A204.1 (cell line): Measurements from ENCODE around the gene TAGLN2.
"Not testable (repeated sequence)": the region's sequence is repeated elsewhere in the genome, so short reads cannot be mapped to it uniquely, and the experiment has no call there.

Source experiments
- FAIRE-seq: peaks from 2 replicates; lab custom pipeline; 2012; peaks lifted over from hg19 to GRCh38; lab: Jason Lieb, UNC

Gene TAGLN2

GRCh38 chr1:159921251-159921650 lies 4.1 kb downstream of the TAGLN2 start:
- no peak for FAIRE-seq

- FAIRE-seq = no peak
These were observed 4.7 kb downstream of the TAGLN2 start for GRCh38 chr1:159920651-159921050.

GRCh38 chr1:159920202-159920601 lies 5.1 kb downstream of the TAGLN2 start:
- no peak for FAIRE-seq

- no peak for FAIRE-seq
These were observed 6.0 kb downstream of the TAGLN2 start for GRCh38 chr1:159919236-159919865.

GRCh38 chr1:159918352-159919200 lies 6.7 kb downstream of the TAGLN2 start:
- no peak for FAIRE-seq

- FAIRE-seq = no peak
These were observed 7.6 kb downstream of the TAGLN2 start for GRCh38 chr1:159917533-159918351.

- no peak for FAIRE-seq
These were observed 8.9 kb downstream of the TAGLN2 start for GRCh38 chr1:159916242-159917051.

- FAIRE-seq = no peak
These were observed 9.6 kb downstream of the TAGLN2 start for GRCh38 chr1:159915571-159916241.

GRCh38 chr1:159914252-159915018 lies 10.9 kb downstream of the TAGLN2 start:
- no peak for FAIRE-seq

GRCh38 chr1:159913451-159914192 lies 11.7 kb downstream of the TAGLN2 start:
- FAIRE-seq = no peak

- FAIRE-seq = no peak
These were observed 13.8 kb downstream of the TAGLN2 start for GRCh38 chr1:159911326-159912070.

GRCh38 chr1:159908031-159908940 lies 17.0 kb downstream of the TAGLN2 start:
- no peak for FAIRE-seq

- FAIRE-seq = no peak
These were observed 18.3 kb downstream of the TAGLN2 start for GRCh38 chr1:159906960-159907359.

- FAIRE-seq = not testable (repeated sequence)
These were observed 21.3 kb downstream of the TAGLN2 start for GRCh38 chr1:159904036-159904435.

- FAIRE-seq = no peak
These were observed 22.8 kb downstream of the TAGLN2 start for GRCh38 chr1:159902541-159902940.

- FAIRE-seq = no peak
These were observed 24.4 kb downstream of the TAGLN2 start for GRCh38 chr1:159900755-159901360.

- no peak for FAIRE-seq
These were observed 25.1 kb downstream of the TAGLN2 start, which contains the start of gene CFAP45 for GRCh38 chr1:159900086-159900680. CFAP45 (minus strand) TSS chr1:159900165; CDS start chr1:159900098, 67 bp downstream.
